DOHH2 (cell line): ENCODE results near the gene KAT2B.

Experiments used
- H3F3A ChIP-seq: fragments of 200-600 bp; sonication (generic), shearing (Covaris generic); 2 replicates; pipeline ENCODE4 v1.6.0; 2016; ENCODE audit warnings: antibody characterized with exemption, mild to moderate bottlenecking; ENCODE audit not compliant: control insufficient read depth, insufficient read depth
- H3K27ac ChIP-seq: fragments of 200-600 bp; sonication (generic); 2 replicates; pipeline ENCODE4 v1.5.1; 2014; ENCODE audit warnings: low read depth, mild to moderate bottlenecking, low read length, moderate library complexity
- H3K27me3 ChIP-seq: fragments of 200-600 bp; sonication (generic); 2 replicates; pipeline ENCODE4 v1.6.1; 2014; ENCODE audit warnings: mild to moderate bottlenecking, low read length, mixed read lengths; ENCODE audit not compliant: control insufficient read depth
- H3K36me3 ChIP-seq: fragments of 200-600 bp; sonication (generic); 2 replicates; pipeline ENCODE4 v1.6.1; 2014; ENCODE audit warnings: mild to moderate bottlenecking, low read length, moderate library complexity, mixed read lengths; ENCODE audit not compliant: control insufficient read depth
- H3K4me1 ChIP-seq: fragments of 200-600 bp; sonication (generic); 2 replicates; pipeline ENCODE4 v1.6.1; 2014; ENCODE audit warnings: mild to moderate bottlenecking, low read length, mixed read lengths; ENCODE audit not compliant: control insufficient read depth
- H3K4me2 ChIP-seq: fragments of 200-600 bp; sonication (generic); 2 replicates; pipeline ENCODE4 v1.6.0; 2014; ENCODE audit warnings: mild to moderate bottlenecking, low read length, moderate library complexity
- H3K4me3 ChIP-seq: fragments of 200-600 bp; sonication (generic); 2 replicates; pipeline ENCODE4 v1.5.1; 2014; ENCODE audit warnings: mild to moderate bottlenecking, low read length, mixed read lengths
- H3K79me2 ChIP-seq: fragments of 200-600 bp; sonication (generic); 2 replicates; pipeline ENCODE4 v1.6.1; 2014; ENCODE audit warnings: mild to moderate bottlenecking, low read length, mixed read lengths; ENCODE audit not compliant: control insufficient read depth
- H3K9me2 ChIP-seq: fragments of 200-600 bp; sonication (generic); replicated peaks from 2 replicates; pipeline ENCODE4 v1.6.1; 2014; ENCODE audit warnings: mild to moderate bottlenecking, low read length, mixed read lengths; ENCODE audit not compliant: control insufficient read depth
- H3K9me3 ChIP-seq: fragments of 200-600 bp; sonication (generic); 2 replicates; pipeline ENCODE4 v1.6.1; 2014; ENCODE audit warnings: antibody characterized with exemption, low read length, mixed read lengths; ENCODE audit not compliant: control insufficient read depth, insufficient read depth
- H4K20me1 ChIP-seq: fragments of 200-600 bp; sonication (generic); 2 replicates; pipeline ENCODE4 v1.6.0; 2014; ENCODE audit warnings: low read depth, mild to moderate bottlenecking, antibody characterized with exemption, low read length, moderate library complexity; ENCODE audit not compliant: control insufficient read depth, insufficient read depth
- CTCF ChIP-seq: fragments of 200-600 bp; sonication (generic); IDR thresholded peaks from one replicate; pipeline ENCODE4 v1.5.1; 2014; ENCODE audit warnings: antibody characterized with exemption, mild to moderate bottlenecking, low read depth, low read length; ENCODE audit not compliant: poor library complexity, severe bottlenecking
- EZH2phosphoT487 ChIP-seq: fragments of 200-600 bp; sonication (generic); IDR thresholded peaks from 2 replicates; pipeline ENCODE4 v1.6.1; 2017; ENCODE audit warnings: borderline replicate concordance, mild to moderate bottlenecking, antibody characterized with exemption, low read length, moderate library complexity, mixed read lengths

Gene KAT2B

GRCh38 chr3:20108869-20109268, 68.6 kb downstream of the KAT2B start:
- no peak overlapping the region for H3K27ac ChIP-seq
- H3K4me2 ChIP-seq, result no peak overlapping the region
- no peak overlapping the region for H3K4me3 ChIP-seq
- TF ChIP-seq EZH2phosphoT487 (no peak), CTCF (no peak)
- peaks cover 7% of the 10 kb centered on the region for H3K36me3 ChIP-seq
- peaks cover 10% of the 10 kb centered on the region for H3K4me1 ChIP-seq
- H3K79me2 ChIP-seq, result no peaks in the 10 kb centered on the region
- H4K20me1 ChIP-seq, result no peaks in the 10 kb centered on the region
- H3K9me2 ChIP-seq, result no peaks in the 10 kb centered on the region
- no peaks in the 10 kb centered on the region for H3K9me3 ChIP-seq
- no peaks in the 10 kb centered on the region for H3K27me3 ChIP-seq
- no peaks in the 10 kb centered on the region for H3F3A ChIP-seq

GRCh38 chr3:20110826-20111225, 70.6 kb downstream of the KAT2B start:
- H3K79me2 ChIP-seq, result no peaks in the 10 kb centered on the region
- no peaks in the 10 kb centered on the region for H3F3A ChIP-seq
- no peak overlapping the region for H3K4me2 ChIP-seq

DNA sequence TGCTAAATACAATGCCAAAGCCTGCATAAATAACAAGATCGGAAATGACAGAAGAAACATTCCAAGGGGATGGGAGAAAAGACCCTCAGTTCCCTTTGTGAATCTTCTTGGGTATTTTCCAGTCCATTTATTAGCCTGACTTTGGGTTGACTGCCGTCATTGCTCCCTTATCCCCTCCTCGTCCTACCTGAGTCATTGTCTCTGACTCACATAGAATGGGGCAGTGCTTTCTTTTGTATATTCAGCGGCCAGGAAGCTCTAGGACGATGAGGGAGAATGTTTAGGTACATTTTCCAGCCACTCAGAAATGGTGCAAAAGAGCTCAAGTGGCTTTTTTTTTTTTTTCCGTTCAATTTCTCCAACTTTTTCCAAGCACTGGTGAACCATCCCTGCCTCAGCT, 71.6 kb downstream of the KAT2B start:
- Histone ChIP-seq H3K79me2 (no peaks in the 10 kb centered on the region), H3K9me3 (no peaks in the 10 kb centered on the region), H3K4me3 (no peak overlapping the region), H3K36me3 (peaks cover 19% of the 10 kb centered on the region), H3K27ac (no peak overlapping the region), H3K4me1 (peaks cover 13% of the 10 kb centered on the region), H3K27me3 (no peaks in the 10 kb centered on the region), H3K4me2 (no peak overlapping the region), H3K9me2 (no peaks in the 10 kb centered on the region), H3F3A (no peaks in the 10 kb centered on the region), H4K20me1 (no peaks in the 10 kb centered on the region)
- TF ChIP-seq CTCF (no peak), EZH2phosphoT487 (no peak)

More at GRCh38 chr3:20110826-20111225, 70.6 kb downstream of the KAT2B start:
- H3K9me3 ChIP-seq, result no peaks in the 10 kb centered on the region
- H3K36me3 ChIP-seq, result peaks cover 9% of the 10 kb centered on the region
- peaks cover 18% of the 10 kb centered on the region for H3K4me1 ChIP-seq
- no peak overlapping the region for H3K27ac ChIP-seq
- no peak overlapping the region for H3K4me3 ChIP-seq
- no peaks in the 10 kb centered on the region for H3K9me2 ChIP-seq
- H3K27me3 ChIP-seq, result no peaks in the 10 kb centered on the region
- no peaks in the 10 kb centered on the region for H4K20me1 ChIP-seq
- TF ChIP-seq EZH2phosphoT487 (no peak), CTCF (no peak)

DNA sequence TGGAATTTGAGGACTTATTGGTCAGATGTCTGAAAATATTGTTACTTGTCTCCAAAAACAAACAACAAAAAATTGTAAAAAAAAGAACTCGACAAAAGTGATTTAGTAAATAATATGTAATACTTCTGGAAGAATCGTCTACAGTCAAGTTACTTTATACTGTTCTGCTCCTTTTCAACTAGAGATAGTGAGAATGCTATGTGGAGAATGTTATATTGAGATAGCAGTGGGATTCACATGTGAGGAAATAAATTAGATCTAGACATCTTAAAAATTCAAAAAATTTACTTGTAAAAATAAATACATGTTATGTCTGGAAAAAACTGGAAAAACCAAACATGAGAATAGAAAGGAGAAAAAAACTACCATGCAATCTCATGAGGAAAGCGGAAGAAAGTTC, 80.8 kb downstream of the KAT2B start:
- TF ChIP-seq CTCF, result no peak
- no peak for TF ChIP-seq EZH2phosphoT487
- no peaks in the 10 kb centered on the region for H3F3A ChIP-seq
- peaks cover 25% of the 10 kb centered on the region for H3K36me3 ChIP-seq
- H3K4me2 ChIP-seq, result no peak overlapping the region
- H3K4me3 ChIP-seq, result no peak overlapping the region
- no peaks in the 10 kb centered on the region for H3K27me3 ChIP-seq
- H3K9me2 ChIP-seq, result no peaks in the 10 kb centered on the region
- H3K79me2 ChIP-seq, result no peaks in the 10 kb centered on the region
- H3K4me1 ChIP-seq, result peaks cover 9% of the 10 kb centered on the region
- no peaks in the 10 kb centered on the region for H4K20me1 ChIP-seq
- H3K27ac ChIP-seq, result no peak overlapping the region
- H3K9me3 ChIP-seq, result no peaks in the 10 kb centered on the region
